Suprapubic skin (tissue), 4 donors: ENCODE results near the gene GIMAP7. TPM values are rescaled to one million over a fixed set of nuclear protein-coding genes. Genes with fewer than 3 reads are reported as not detected.

Experiments used
- DNase-seq, 2 donors: peaks; one replicate each; pipeline ENCODE4 v3.0.0-alpha.2; 2019; ENCODE audit warnings: low spot score in 2 of 2
- H3K27ac ChIP-seq: fragments of 200-600 bp; sonication (generic); one replicate; pipeline ENCODE4 v1.5.1; 2019
- H3K27me3 ChIP-seq: fragments of 200-600 bp; sonication (generic); one replicate; pipeline ENCODE4 v1.5.1; 2019
- H3K36me3 ChIP-seq: fragments of 200-600 bp; sonication (generic); one replicate; pipeline ENCODE4 v1.5.1; 2019
- H3K4me1 ChIP-seq: fragments of 200-600 bp; sonication (generic); one replicate; pipeline ENCODE4 v1.5.1; 2019
- H3K4me3 ChIP-seq: fragments of 200-600 bp; sonication (generic); one replicate; pipeline ENCODE4 v1.5.1; 2019; ENCODE audit warnings: mild to moderate bottlenecking
- H3K9me3 ChIP-seq: fragments of 200-600 bp; sonication (generic); one replicate; pipeline ENCODE4 v1.5.1; 2019
- CTCF ChIP-seq, 2 donors: fragments of 200-600 bp in 1 of 2; fragments of 450-650 bp in 1 of 2; sonication (generic) in 1 of 2; IDR thresholded peaks; one replicate each; pipeline ENCODE4 v1.5.1; 2016 to 2019; ENCODE audit warnings: antibody characterized with exemption in 2 of 2, mild to moderate bottlenecking in 1 of 2, moderate library complexity in 1 of 2
- EP300 ChIP-seq: sonication (generic); formaldehyde crosslinking; IDR thresholded peaks from one replicate; pipeline ENCODE4 v1.6.1; 2017; ENCODE audit warnings: antibody characterized with exemption
- POLR2A ChIP-seq, 2 donors: fragments of 450-650 bp; IDR thresholded peaks; one replicate each; pipeline ENCODE4 v1.6.1; 2017; ENCODE audit warnings: antibody characterized with exemption in 2 of 2, mild to moderate bottlenecking in 2 of 2, moderate library complexity in 2 of 2
- POLR2AphosphoS5 ChIP-seq, 3 donors: sonication (generic); formaldehyde crosslinking; IDR thresholded peaks; one replicate each; pipeline ENCODE4 v1.6.1; 2017; ENCODE audit warnings: antibody characterized with exemption in 3 of 3
- WGBS: methylation state at CpG from one replicate; pipeline ENCODE4 v1.1.5; 2018; 5-methylcytosine and 5-hydroxymethylcytosine counted together
- total RNA-seq, 4 donors: library from RNA; depleted of rRNA; stranded (reverse); fragments of >200 nt; gene quantifications; one replicate each; pipeline ENCODE4 v1.1.0, GENCODE V29; 2016

Gene GIMAP7
- 10 to 100 TPM in 1 of 4 donors, 1 to 10 TPM in 3; 1.4 to 10.8 (median 4.9) TPM for total RNA-seq

- no peak for TF ChIP-seq EP300
- no peak for TF ChIP-seq POLR2AphosphoS5 (IDR thresholded peaks at IDR 0.05)
- no peak for TF ChIP-seq POLR2A (IDR thresholded peaks at IDR 0.05)
- no peak for TF ChIP-seq CTCF (IDR thresholded peaks at IDR 0.05)
- Histone ChIP-seq H3K27ac (peak within 1 kb of the TSS; percentile 73), H3K27me3 (no peaks in the 10 kb centered on the region), H3K36me3 (no peaks in the 10 kb centered on the region), H3K4me3 (peak within 1 kb of the TSS; percentile 45), H3K4me1 (no peaks in the 10 kb centered on the region), H3K9me3 (no peaks in the 10 kb centered on the region)
- 36% methylated on average over 3 of the region's 3 CpGs for WGBS
- DNase-seq: no peak
These were observed at the start of gene GIMAP7 for GRCh38 chr7:150514748-150515222. TSS of gene GIMAP7 (plus strand) at chr7:150514872. CDS start at chr7:150519975, 5,103 bp downstream.

- TF ChIP-seq CTCF (IDR thresholded peaks at IDR 0.05) (no peak), POLR2AphosphoS5 (IDR thresholded peaks at IDR 0.05) (no peak)
- Histone ChIP-seq H3K27me3 (no peaks in the 10 kb centered on the region), H3K9me3 (peaks cover 11% of the 10 kb centered on the region), H3K36me3 (no peaks in the 10 kb centered on the region), H3K27ac (no peak overlapping the region), H3K4me3 (no peak overlapping the region), H3K4me1 (peaks cover 15% of the 10 kb centered on the region)
- no peak for DNase-seq
- 85% methylated on average over 1 of the region's 1 CpG for WGBS
These were observed 49.7 kb upstream of the GIMAP7 start for GRCh38 chr7:150464962-150465361.

GRCh38 chr7:150465414-150465813 is 49.3 kb upstream of the GIMAP7 start:
- TF ChIP-seq POLR2AphosphoS5 (IDR thresholded peaks at IDR 0.05) (no peak), POLR2A (IDR thresholded peaks at IDR 0.05) (no peak), EP300 (no peak), CTCF (IDR thresholded peaks at IDR 0.05) (no peak)

GRCh38 chr7:150466477-150466876 is 48.2 kb upstream of the GIMAP7 start:
- no peak overlapping the region for H3K27ac ChIP-seq
- H3K9me3 ChIP-seq: peaks cover 11% of the 10 kb centered on the region
- H3K4me3 ChIP-seq: peak overlapping the region; percentile 21
- H3K27me3 ChIP-seq: no peaks in the 10 kb centered on the region
- 27% methylated on average over 6 of the region's 6 CpGs for WGBS
- DNase-seq: no peak
- H3K4me1 ChIP-seq: peaks cover 15% of the 10 kb centered on the region
- TF ChIP-seq EP300 (no peak), POLR2AphosphoS5 (IDR thresholded peaks at IDR 0.05) (no peak), POLR2A (IDR thresholded peaks at IDR 0.05) (no peak), CTCF (IDR thresholded peaks at IDR 0.05) (no peak)
- no peaks in the 10 kb centered on the region for H3K36me3 ChIP-seq

More at GRCh38 chr7:150465414-150465813, 49.3 kb upstream of the GIMAP7 start:
- Histone ChIP-seq H3K4me3 (no peak overlapping the region), H3K36me3 (no peaks in the 10 kb centered on the region), H3K9me3 (peaks cover 11% of the 10 kb centered on the region), H3K4me1 (peaks cover 15% of the 10 kb centered on the region), H3K27ac (no peak overlapping the region), H3K27me3 (no peaks in the 10 kb centered on the region)
- DNase-seq: no peak
- 64% methylated on average over 2 of the region's 2 CpGs for WGBS

GRCh38 chr7:150468241-150468640 is 46.4 kb upstream of the GIMAP7 start:
- 87% methylated on average over 3 of the region's 3 CpGs for WGBS
- H3K4me1 ChIP-seq: peaks cover 15% of the 10 kb centered on the region
- H3K27me3 ChIP-seq: no peaks in the 10 kb centered on the region
- H3K9me3 ChIP-seq: no peaks in the 10 kb centered on the region
- no peak for TF ChIP-seq CTCF (IDR thresholded peaks at IDR 0.05)
- TF ChIP-seq EP300: no peak
- no peak for TF ChIP-seq POLR2AphosphoS5 (IDR thresholded peaks at IDR 0.05)
- TF ChIP-seq POLR2A (IDR thresholded peaks at IDR 0.05): no peak
- DNase-seq: no peak
- H3K36me3 ChIP-seq: no peaks in the 10 kb centered on the region
- H3K4me3 ChIP-seq: peak overlapping the region; percentile 21
- H3K27ac ChIP-seq: no peak overlapping the region
